Endometrium (tissue), 2 donors: ENCODE results near the gene TLCD5.

Experiments used
- FAIRE-seq: peaks from 2 replicates; lab custom pipeline; 2012; peaks lifted over from hg19 to GRCh38; lab: Jason Lieb, UNC
- donor health status: control.
- donor health status: control.

TLCD5 gene

GRCh38 chr11:120324932-120325810, at the start of gene TLCD5:
TSS of gene TLCD5 (plus strand) at chr11:120325299. CDS start at chr11:120327442, 2,143 bp downstream.
- FAIRE-seq, result no peak

DNA sequence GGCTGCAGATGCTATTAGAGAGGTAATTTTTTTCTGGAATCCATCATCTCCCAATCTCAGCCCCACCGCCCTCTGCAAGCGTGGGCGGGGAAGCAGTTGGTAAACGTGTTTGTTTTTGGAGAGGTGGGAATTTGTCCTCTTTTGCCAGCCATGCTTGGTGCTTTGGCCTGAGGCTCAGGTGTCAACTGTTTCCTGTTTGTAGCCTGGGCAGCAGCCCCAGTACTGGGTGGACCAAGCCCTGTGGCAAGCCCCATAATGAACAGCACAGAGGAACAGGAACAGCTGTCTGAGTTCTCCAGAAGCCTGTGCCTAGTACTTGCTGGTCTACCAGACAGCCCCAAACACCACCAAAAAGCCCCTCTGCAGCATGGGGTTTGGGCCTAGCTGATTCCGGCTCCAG, 45.6 kb upstream of the TLCD5 start:
- no peak for FAIRE-seq

- no peak for FAIRE-seq
These were observed 44.5 kb upstream of the TLCD5 start for GRCh38 chr11:120280600-120281051.

GRCh38 chr11:120281143-120281795, 43.8 kb upstream of the TLCD5 start:
- no peak for FAIRE-seq

GRCh38 chr11:120283124-120283523, 42.0 kb upstream of the TLCD5 start:
- FAIRE-seq, result no peak

GRCh38 chr11:120284272-120284671, 40.8 kb upstream of the TLCD5 start:
- FAIRE-seq, result no peak

GRCh38 chr11:120285256-120285655, 39.8 kb upstream of the TLCD5 start:
- no peak for FAIRE-seq

DNA sequence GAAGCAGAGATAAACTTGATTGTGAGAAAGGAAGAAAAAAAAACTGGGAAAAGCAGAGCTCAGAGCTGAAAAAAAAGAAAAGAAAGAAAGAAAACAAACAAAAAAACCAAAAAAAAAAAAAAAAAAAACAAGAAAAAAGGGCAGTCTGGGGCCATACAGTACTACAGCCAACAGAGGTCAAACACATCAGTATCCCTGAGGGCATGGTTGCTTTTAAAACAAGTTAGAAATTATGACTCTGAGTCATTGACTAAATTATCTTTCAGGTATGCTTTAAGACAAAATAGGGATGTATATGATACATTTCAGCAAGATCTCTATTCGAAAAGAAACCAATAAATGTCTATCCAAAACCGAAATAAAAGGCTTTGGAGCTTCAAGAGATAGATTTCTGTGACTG, 37.1 kb upstream of the TLCD5 start:
- no peak for FAIRE-seq

DNA sequence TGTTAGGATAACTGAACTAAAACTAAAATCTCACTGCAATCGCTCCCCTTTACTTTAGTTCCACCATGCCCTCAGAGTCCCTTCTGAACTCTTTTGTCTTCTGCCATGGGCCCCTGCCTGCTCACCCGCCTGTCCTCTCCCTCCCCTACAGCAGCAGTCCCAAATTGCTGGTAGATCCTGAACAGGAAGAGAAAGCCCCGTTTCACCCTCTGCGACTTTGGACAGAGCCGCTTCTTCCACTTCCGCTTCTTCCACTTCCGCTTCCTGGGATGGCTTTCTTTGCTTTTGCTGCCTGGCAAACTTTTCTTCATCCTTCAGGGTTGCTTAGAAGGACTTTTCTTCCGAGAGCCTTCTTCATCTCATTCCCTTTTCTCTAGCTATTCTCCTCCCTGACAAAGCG, 35.7 kb upstream of the TLCD5 start:
- FAIRE-seq, result no peak

DNA sequence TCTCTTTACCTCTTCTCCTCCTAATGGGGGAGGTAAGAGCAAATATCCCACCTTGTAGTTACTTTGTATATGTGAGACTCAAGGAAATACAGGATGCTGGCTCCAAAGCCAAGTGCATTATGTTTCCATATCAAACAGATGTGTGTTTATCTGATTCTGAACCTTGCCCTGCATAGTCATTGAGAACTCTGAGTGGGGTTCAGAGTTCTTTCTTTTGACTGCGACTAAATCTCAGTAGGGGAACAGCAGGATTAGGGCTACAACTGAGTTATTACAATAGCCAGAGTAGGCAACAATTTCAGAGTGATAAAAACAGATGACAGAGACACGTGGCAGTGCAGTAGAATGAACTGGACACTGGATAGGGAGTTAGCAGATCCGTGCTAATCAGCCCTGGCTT, 34.1 kb upstream of the TLCD5 start:
- FAIRE-seq, result no peak

DNA sequence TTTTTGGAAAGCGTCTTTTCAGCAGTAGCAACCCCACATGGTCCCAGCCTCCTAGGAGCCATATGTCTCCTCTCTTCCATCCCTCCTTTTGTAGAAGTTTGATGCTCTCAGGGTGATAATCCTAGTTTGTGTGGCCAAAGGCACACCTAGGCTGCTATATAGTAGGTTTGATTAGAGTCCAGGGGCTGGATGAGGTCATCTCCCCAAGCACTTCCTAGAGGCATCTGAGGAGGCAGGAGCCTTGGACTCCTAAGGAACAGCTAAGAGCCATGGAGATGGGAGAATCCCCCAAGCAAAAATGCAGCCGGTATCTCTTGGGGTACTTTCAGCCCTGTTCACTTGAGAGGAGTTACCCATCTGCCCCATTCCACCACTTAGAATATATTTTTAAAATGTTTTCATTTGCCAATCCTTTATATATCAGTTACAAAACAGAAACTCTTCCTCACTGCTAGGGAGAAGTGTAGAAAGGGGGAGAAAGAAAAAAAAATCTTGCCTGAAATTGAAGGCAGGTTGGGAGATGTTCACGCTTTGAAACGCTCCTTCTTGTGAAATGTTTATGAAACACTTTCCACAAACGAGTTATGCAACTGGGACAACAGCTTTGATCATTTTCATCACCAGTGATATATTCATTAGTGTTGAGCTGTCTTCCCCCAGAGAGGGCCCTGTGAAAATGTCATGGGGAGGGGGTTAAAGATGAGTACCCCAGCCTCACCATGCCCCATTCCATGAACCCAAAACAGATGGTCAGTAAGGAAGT, 31.9 kb upstream of the TLCD5 start:
- no peak for FAIRE-seq

DNA sequence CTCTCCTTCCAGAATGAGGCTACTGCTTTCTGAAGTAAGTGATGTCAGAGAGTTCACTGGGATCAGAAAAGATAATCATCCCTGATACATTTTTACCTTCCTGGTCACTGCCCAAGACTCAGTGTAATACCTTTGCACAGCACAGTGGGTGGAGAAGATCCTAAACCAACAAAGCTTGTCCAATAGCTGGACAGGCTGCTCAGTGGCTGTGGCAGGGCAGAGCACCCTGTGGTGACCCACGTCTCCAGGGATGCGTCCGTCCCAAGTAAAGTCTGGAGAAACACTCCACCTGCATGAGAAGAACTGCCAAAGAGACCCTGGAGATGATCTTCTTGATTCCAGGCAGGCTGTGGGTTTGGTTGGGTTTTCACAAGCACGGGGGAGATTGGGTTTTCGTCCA, 31.0 kb upstream of the TLCD5 start:
- no peak for FAIRE-seq

GRCh38 chr11:120295099-120295498, 30.0 kb upstream of the TLCD5 start:
- no peak for FAIRE-seq

- no peak for FAIRE-seq
These were observed 28.5 kb upstream of the TLCD5 start for GRCh38 chr11:120296554-120296953.

DNA sequence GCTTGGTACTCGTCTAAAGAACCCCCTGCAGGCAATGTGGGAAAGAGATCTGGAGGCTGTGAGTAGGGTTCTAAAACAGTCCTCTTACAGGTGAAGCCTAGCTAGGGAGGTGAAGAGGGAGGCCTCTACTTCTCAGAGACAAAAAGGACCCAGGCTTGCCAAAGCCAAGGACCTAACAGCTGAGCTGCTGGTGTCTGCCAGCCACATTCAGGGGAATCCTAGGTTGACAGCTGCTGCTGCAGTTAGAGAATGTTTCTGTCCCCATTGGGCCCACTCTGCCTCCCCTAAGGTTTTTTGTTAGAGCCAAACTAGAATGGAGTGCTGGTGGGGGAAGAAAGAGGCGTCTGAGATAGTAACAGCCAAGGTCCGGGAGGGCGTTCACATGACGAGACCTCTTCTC, 26.6 kb upstream of the TLCD5 start:
- FAIRE-seq, result no peak

DNA sequence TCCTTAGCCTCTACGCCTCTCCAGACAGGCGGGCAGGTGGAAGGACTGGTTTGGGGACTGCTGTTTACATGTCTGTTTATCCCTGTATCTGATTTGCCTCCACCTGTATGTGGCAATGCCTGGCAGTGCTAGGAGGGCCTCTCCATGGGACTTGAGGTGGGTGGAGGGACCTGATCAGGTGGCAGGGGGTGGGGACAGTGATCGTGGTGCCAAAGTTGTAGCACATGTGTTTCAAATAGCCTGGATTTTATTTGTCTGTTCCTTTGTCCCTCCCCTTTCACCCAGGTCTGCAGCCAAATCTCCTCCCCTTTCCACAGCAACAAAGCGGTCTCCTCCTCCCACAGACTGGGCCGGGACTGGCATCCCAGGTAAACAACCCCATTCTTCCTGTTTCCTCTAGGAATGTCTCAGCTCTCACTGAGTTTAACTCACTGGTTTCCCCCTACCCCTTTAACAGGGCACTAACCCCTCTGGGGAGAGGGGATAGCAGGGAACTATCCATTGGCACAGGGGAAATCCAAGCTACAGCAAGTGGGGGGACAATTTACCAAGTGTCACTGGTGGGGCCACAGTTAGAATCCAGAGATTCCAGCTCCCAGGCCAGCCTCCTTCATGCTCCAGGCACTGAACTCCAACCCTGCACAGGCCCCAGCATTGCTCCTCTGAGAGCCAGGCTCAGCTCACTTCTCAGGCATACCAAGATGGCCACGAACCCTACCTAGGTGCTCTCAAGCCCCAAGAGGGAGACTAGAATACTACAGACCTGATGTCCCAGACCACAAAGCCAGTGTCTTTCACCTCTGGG, 22.9 kb upstream of the TLCD5 start:
- FAIRE-seq, result no peak

GRCh38 chr11:120303004-120303637, 22.0 kb upstream of the TLCD5 start:
- FAIRE-seq, result no peak

- FAIRE-seq, result no peak
These were observed 20.6 kb upstream of the TLCD5 start for GRCh38 chr11:120304526-120304925.

- FAIRE-seq, result no peak
These were observed 19.8 kb upstream of the TLCD5 start for GRCh38 chr11:120305286-120305685.

DNA sequence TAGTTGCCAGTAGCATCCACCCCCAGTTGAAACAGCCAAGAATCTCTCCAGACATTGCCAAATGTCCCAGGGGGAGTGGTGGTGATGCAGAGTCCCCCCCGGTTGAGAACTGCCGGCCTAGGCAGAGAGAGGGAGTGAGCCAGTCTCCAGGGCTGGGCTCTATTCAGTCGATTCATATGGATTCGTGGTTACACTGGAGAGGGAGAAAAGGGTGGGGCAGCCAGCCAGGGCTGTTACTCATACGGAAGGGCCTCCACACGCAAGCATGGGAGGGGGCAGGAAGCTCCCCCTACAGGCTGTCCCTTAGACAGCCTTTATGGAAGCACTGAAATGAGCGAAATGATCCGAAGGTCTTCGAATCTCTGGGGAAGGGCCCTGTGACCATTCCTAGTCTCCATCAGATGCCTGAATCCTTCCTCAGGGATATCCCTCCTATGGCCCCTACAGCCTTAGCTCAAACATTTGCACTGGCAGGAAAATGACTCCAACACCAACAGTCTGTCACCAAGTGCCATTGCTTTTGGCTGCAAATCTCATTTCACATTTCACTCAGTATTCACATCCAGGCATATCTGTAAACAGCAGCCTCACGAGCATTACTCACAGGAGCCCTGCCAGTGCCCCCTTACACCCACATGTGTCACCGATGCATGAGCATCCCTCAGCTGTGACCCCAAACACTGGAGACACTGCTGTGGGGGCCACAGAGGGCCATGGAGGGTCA, 18.4 kb upstream of the TLCD5 start:
- FAIRE-seq, result no peak

GRCh38 chr11:120307476-120307875, 17.6 kb upstream of the TLCD5 start:
- FAIRE-seq, result no peak
